GM10248 (cell line): Measurements from ENCODE around the gene CETP.

Experiments
- CTCF ChIA-PET: fragments of 300-600 bp; sonication (Branson Sonifier 250); formaldehyde crosslinking; extraction: SDS; loops from one replicate; lab custom pipeline; 2021; ENCODE audit warnings: antibody characterized with exemption; lab: Yijun Ruan, JAX
- POLR2A ChIA-PET: fragments of 350-650 bp; sonication (Branson Sonifier 250); formaldehyde crosslinking; extraction: SDS; loops from one replicate; lab custom pipeline; 2020; ENCODE audit warnings: antibody characterized with exemption; lab: Yijun Ruan, JAX
- DNase-seq: peaks from one replicate; pipeline ENCODE4 v3.0.0; 2012; ENCODE audit errors: extremely low spot score
- CTCF ChIP-seq: IDR thresholded peaks from 2 replicates; pipeline ENCODE4 v1.5.1; 2012; ENCODE audit warnings: mild to moderate bottlenecking, low read depth; ENCODE audit errors: extremely low read depth, missing control alignments, control extremely low read depth

CETP gene

GRCh38 chr16:56941856-56942331 lies 19.9 kb upstream of the CETP start:
- no peak for TF ChIP-seq CTCF
- POLR2A ChIA-PET: interaction anchor here (0.5 to 4.1 kb wide), 5 partner anchors 9 to 617 kb away, joined by 3 to 27 read pairs (median 6); partner anchors contain the start of gene HERPUD1
- CTCF ChIA-PET: interaction anchor here (0.9 to 3.0 kb wide), 6 partner anchors 8 to 104 kb away, joined by 3 to 11 read pairs (median 6); no protein-coding TSS in a partner anchor
- no peak for DNase-seq

DNA sequence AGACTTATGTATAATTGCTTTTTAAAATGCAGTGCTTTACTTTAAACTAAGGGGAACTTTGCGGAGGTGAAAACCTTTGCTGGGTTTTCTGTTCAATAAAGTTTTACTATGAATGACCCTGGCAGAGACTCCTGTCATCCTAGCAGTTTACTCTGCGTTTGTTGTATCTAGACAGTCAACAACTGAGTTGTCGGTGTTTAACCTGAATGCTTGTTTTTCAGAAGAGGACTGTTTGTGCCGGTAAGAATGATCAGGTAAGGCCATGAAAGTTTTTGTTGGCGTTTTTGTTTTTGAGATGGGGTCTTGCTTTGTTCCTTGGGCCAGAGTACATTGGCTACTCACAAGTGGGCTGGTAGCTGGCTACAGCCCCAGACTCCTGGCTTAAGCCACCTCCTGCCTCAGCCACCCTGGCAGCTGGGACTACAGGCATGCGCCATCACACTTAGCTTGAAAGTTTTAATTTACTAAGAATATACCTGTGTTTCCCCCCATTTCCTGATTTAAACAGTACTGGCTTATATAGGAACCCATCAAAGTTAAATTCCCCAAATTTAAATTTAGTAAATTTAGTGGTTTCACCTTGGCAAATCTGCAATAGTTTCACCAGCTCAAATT lies 17.9 kb upstream of the CETP start:
- no peak for DNase-seq
- ChIA-PET CTCF (interaction anchor here (1.0 to 3.0 kb wide), 5 partner anchors 10 to 102 kb away, joined by 3 to 12 read pairs (median 7); no protein-coding TSS in a partner anchor), POLR2A (interaction anchor here (0.6 to 4.1 kb wide), 2 partner anchors 10 to 12 kb away, joined by 7 to 27 read pairs; partner anchors contain the start of gene HERPUD1)
- no peak for TF ChIP-seq CTCF

DNA sequence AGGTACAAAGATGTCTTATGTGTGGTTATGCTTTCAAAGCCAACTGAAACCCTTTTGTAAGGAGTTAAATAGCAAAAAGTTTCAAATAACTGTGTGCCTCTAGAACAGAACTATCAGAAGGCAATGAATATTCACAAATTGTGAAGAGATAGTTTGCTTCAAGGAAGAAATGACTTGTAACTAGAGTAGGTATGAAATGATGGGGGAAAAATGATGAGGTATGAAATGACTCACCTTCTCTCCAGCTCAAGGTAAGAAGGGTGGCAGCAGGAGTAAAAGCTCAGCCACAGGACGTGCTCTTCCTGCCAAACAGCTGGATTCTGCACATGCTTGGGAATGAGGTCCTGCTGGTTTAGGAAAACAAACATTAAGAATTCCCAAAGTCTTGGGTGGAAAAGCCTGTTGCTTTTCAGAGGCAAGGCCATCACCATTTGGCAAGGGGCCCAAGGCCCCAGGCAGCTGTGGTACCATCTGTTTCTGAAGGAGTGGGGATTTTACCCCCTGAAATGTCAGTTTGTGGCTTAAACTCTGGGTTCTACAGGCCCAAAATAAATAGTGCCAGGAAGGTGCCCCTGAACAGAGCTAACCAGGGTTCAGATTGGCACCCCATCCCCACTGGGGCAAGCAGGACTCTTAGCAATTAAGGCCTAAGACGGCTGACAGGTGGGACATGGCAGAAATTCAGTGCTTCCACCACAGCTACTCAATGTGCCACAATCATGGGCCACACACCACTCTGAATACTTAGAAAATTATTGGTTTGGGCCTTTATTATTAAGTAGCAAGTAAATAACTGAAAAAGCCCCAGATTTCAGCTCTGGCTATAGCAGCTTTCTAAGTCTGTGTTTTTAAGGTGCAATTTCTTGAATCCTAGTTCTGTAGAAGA lies 16.6 kb upstream of the CETP start:
- CTCF ChIA-PET: interaction anchor here (1.2 to 3.4 kb wide), 4 partner anchors 8 to 101 kb away, joined by 3 to 12 read pairs (median 10); no protein-coding TSS in a partner anchor
- POLR2A ChIA-PET: interaction anchor here (0.6 to 1.7 kb wide), 13 partner anchors 9 to 544 kb away, joined by 3 to 25 read pairs (median 4); partner anchors contain the start of gene HERPUD1
- no peak for DNase-seq
- TF ChIP-seq CTCF: no peak

GRCh38 chr16:56945847-56946527 lies 15.8 kb upstream of the CETP start:
- CTCF ChIA-PET: interaction anchor here (1.3 to 3.4 kb wide), 3 partner anchors 9 to 77 kb away, joined by 5 to 12 read pairs (median 12); no protein-coding TSS in a partner anchor
- no peak for DNase-seq
- POLR2A ChIA-PET: interaction anchor here (0.6 to 1.7 kb wide), 12 partner anchors 10 to 519 kb away, joined by 3 to 25 read pairs (median 4); partner anchors contain the start of gene HERPUD1
- no peak for TF ChIP-seq CTCF

DNA sequence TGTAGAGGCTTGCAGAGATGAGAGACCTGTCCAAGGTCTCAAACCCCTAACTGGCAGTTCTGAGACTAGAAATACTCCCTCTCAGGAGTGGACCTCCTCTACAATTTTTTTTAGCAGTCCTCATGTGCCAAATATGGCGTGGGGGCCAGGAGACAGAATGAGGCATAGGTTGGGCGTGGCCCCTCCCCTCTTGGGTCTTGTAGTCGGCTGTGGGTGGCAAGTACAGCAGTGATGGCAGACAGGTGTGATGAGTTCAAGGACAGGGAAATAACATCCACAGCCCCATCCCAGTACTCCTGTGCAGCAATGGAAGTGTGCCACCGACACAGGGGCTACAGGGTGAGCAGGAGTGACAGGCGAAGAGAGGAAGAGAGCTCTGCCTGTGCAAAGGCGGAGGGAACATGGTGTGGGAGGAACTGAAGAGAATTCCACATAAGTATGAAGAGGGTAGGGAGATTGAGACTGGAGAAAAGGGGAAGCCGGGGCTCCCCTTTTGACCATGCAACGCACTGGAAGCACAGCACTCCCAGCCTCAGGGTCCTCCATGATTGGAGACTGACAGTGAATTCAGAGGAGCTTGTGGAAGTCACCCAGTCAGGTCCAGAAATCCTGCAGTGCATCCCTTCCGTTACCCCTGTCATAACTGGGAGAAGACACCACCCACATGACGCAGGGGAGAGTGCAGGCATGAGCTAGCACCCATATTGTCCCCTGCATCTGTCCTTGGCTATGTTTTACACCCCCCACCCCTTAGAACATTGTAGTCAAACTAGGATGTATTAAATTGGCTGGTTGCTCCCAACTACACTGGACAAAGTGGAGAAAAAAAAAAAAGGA lies 14.8 kb upstream of the CETP start:
- ChIA-PET CTCF (interaction anchor here (1.2 to 12.7 kb wide), 6 partner anchors 9 to 80 kb away, joined by 3 to 209 read pairs (median 4); partner anchors contain the start of gene CETP), POLR2A (interaction anchor here (0.6 to 1.8 kb wide), 10 partner anchors 9 to 455 kb away, joined by 3 to 13 read pairs (median 4); partner anchors contain the start of gene HERPUD1)
- no peak for TF ChIP-seq CTCF
- no peak for DNase-seq
